Activated CD4-positive, alpha-beta T cell treated with anti-CD3 and anti-CD28 coated beads, Interleukin-2, amount 10 ng/mL, durations not matched to agents 24 days and 14 days (primary cell): ENCODE data around the gene TMPRSS3. TPM values are rescaled to one million over a fixed set of nuclear protein-coding genes. Genes with fewer than 3 reads are reported as not detected.

Experiments
- DNase-seq: peaks from one replicate; pipeline ENCODE4 v3.0.0; 2022
- H3K27ac Mint-ChIP-seq: one replicate; pipeline ENCODE4 v1.8.0; 2022; ENCODE audit warnings: mild to moderate bottlenecking, mixed read lengths
- H3K27me3 Mint-ChIP-seq: one replicate; pipeline ENCODE4 v1.8.0; 2022; ENCODE audit warnings: mixed read lengths
- H3K36me3 Mint-ChIP-seq: one replicate; pipeline ENCODE4 v1.8.0; 2022; ENCODE audit warnings: low read depth, mild to moderate bottlenecking, mixed read lengths
- H3K4me1 Mint-ChIP-seq: one replicate; pipeline ENCODE4 v1.8.0; 2021; ENCODE audit warnings: mixed read lengths
- H3K4me3 Mint-ChIP-seq: one replicate; pipeline ENCODE4 v1.8.0; 2022; ENCODE audit warnings: mild to moderate bottlenecking, moderate library complexity, mixed read lengths
- H3K9me3 Mint-ChIP-seq: one replicate; pipeline ENCODE4 v1.8.0; 2021; ENCODE audit warnings: mixed read lengths
- intact Hi-C: fragments of 100-400 bp; cut with micrococcal nuclease; formaldehyde crosslinking; loops from one replicate; pipeline ENCODE4 v1.15.1; 2023
- total RNA-seq: library from RNA; stranded (reverse); gene quantifications from 2 replicates; pipeline ENCODE4 v1.2.3, GENCODE V29; 2022

TMPRSS3 gene
- total RNA-seq, 1 donor from 2014 or later, result 58.7 TPM

DNA sequence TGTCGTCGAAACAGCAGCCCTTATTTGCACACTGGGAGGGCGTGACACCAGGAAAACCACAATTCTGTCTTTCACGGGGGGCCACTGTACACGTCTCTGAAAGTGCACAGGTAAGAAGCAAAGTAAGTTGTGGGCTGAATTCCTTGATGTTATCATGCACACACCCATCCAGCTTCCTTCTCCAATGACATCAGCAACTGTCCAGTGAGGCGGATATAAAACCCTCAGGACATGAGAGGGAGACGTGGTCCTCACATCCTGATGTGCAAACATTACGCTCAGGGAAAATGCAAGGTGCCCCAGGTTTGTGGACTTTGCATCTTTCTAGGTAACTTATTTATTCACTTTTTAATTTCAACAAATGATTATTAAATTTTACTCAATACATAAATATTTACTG, 32.5 kb downstream of the TMPRSS3 start:
- no peak overlapping the region for H3K4me3 Mint-ChIP-seq
- DNase-seq, result no peak
- H3K9me3 Mint-ChIP-seq, result no peaks in the 10 kb centered on the region
- H3K36me3 Mint-ChIP-seq, result no peaks in the 10 kb centered on the region
- intact Hi-C loops, result no loop called here
- no peak overlapping the region for H3K27ac Mint-ChIP-seq
- peaks cover 9% of the 10 kb centered on the region for H3K27me3 Mint-ChIP-seq
- H3K4me1 Mint-ChIP-seq, result peaks cover 3% of the 10 kb centered on the region

DNA sequence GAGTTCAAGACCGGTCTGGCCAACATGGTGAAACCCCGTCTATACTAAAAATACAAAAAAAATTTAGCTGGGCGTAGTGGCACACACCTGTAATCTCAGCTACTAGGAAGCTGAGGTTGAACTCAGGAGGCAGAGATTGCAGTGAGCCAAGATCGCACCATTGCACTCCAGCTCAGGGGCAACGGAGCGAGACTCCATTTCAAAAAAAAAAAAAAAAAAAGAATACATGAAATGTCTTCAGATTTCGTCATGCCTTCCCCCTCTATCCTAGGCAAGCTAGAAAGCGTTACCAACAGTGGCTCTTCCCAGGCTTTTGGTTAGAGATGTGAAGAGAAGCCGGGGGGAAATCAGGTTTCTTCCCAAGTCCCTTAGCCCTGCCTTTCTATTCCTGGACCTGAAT, 33.2 kb downstream of the TMPRSS3 start:
- Mint-ChIP-seq H3K36me3 (no peaks in the 10 kb centered on the region), H3K27me3 (peaks cover 9% of the 10 kb centered on the region), H3K4me3 (no peak overlapping the region), H3K27ac (no peak overlapping the region), H3K4me1 (no peaks in the 10 kb centered on the region), H3K9me3 (no peaks in the 10 kb centered on the region)
- intact Hi-C loops, result no loop called here
- no peak for DNase-seq

DNA sequence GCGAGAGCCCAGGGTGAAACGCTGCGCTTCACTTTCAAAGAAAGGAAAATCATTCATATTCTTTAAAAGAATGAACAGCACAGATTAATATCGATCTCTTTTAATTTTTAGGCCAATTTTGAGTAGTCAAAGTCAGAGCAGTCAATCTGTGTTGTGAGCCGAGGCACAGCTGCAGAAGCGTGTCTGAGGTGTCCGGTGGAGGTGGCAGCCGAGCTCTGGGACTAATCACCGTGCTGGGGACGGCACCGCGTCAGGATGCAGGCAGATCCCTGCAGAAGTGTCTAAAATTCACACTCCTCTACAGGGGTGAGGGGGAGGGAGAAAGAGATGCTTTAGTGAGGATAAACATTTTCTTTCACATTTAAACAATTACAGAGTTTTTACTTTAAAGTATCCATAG, 33.7 kb downstream of the TMPRSS3 start:
- H3K27me3 Mint-ChIP-seq, result peaks cover 9% of the 10 kb centered on the region
- H3K36me3 Mint-ChIP-seq, result no peaks in the 10 kb centered on the region
- intact Hi-C loops, result no loop called here
- H3K27ac Mint-ChIP-seq, result no peak overlapping the region
- H3K4me3 Mint-ChIP-seq, result no peak overlapping the region
- H3K9me3 Mint-ChIP-seq, result peaks cover under 1% of the 10 kb centered on the region
- no peaks in the 10 kb centered on the region for H3K4me1 Mint-ChIP-seq
- DNase-seq, result no peak

- Mint-ChIP-seq H3K27ac (no peak overlapping the region), H3K9me3 (peaks cover 8% of the 10 kb centered on the region), H3K4me1 (no peaks in the 10 kb centered on the region), H3K27me3 (peaks cover 9% of the 10 kb centered on the region), H3K36me3 (peaks cover 2% of the 10 kb centered on the region), H3K4me3 (no peak overlapping the region)
- intact Hi-C loops, result no loop called here
- DNase-seq, result no peak
Observed at GRCh38 chr21:42361286-42361685, 34.6 kb downstream of the TMPRSS3 start.

GRCh38 chr21:42360317-42360716, 35.5 kb downstream of the TMPRSS3 start:
- Mint-ChIP-seq H3K4me1 (no peaks in the 10 kb centered on the region), H3K36me3 (peaks cover 5% of the 10 kb centered on the region), H3K4me3 (no peak overlapping the region), H3K27ac (no peak overlapping the region), H3K27me3 (peaks cover 13% of the 10 kb centered on the region), H3K9me3 (peaks cover 8% of the 10 kb centered on the region)
- no peak for DNase-seq
- intact Hi-C loops, result loop anchor here (1.0 kb wide), 1 partner anchor 90 kb away; no protein-coding TSS in a partner anchor

- H3K36me3 Mint-ChIP-seq, result peaks cover 5% of the 10 kb centered on the region
- intact Hi-C loops, result no loop called here
- H3K4me1 Mint-ChIP-seq, result no peaks in the 10 kb centered on the region
- no peak for DNase-seq
- peaks cover 12% of the 10 kb centered on the region for H3K27me3 Mint-ChIP-seq
- H3K9me3 Mint-ChIP-seq, result peaks cover 18% of the 10 kb centered on the region
- no peak overlapping the region for H3K27ac Mint-ChIP-seq
- no peak overlapping the region for H3K4me3 Mint-ChIP-seq
Observed at GRCh38 chr21:42358937-42359336, 36.9 kb downstream of the TMPRSS3 start.

DNA sequence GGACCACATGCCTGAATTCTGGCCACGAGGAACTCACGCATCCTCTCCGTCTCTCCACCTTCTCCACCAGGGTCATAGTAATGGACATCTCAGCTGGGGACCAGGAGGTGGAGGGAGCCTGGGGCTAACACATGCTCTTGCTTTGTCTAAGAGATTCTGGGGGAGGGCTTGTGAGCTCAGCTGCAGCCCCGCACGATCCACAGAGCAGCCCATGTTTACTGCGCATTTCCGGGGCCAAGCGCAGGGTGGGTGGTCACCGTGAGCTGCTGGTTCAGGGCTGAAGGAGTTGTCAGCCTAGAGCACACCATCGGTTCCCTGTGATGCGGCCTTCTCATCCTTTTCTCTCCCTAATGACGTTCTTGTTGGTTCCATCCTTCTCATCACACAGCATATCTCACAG, 37.6 kb downstream of the TMPRSS3 start:
- DNase-seq, result no peak
- H3K4me1 Mint-ChIP-seq, result no peaks in the 10 kb centered on the region
- no peak overlapping the region for H3K27ac Mint-ChIP-seq
- intact Hi-C loops, result no loop called here
- H3K4me3 Mint-ChIP-seq, result no peak overlapping the region
- H3K36me3 Mint-ChIP-seq, result peaks cover 5% of the 10 kb centered on the region
- peaks cover 15% of the 10 kb centered on the region for H3K27me3 Mint-ChIP-seq
- peaks cover 23% of the 10 kb centered on the region for H3K9me3 Mint-ChIP-seq

GRCh38 chr21:42357307-42357706, 38.5 kb downstream of the TMPRSS3 start:
- no peak overlapping the region for H3K4me3 Mint-ChIP-seq
- H3K9me3 Mint-ChIP-seq, result peaks cover 24% of the 10 kb centered on the region
- H3K4me1 Mint-ChIP-seq, result no peaks in the 10 kb centered on the region
- H3K36me3 Mint-ChIP-seq, result peaks cover 5% of the 10 kb centered on the region
- H3K27me3 Mint-ChIP-seq, result peaks cover 16% of the 10 kb centered on the region
- H3K27ac Mint-ChIP-seq, result no peak overlapping the region
- intact Hi-C loops, result no loop called here
- no peak for DNase-seq

DNA sequence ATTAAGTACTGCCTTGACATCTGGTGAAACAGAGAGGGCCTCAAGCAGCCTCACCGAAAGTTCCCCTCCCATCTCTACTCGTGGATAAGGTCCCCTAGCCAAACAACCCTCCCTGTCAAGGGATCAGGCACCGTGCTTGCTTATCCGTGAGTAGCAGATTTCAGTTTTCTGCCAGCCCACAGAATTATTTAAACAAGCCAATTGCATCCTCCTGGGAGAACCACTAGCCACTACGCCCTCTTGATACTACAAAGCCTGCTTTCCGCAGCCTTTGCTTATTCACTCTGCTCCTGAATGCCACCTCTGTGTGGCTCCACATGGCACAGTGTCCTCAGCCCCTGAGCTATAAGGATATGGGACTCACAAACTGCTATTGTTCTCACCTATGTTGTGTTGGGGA, 39.2 kb downstream of the TMPRSS3 start:
- Mint-ChIP-seq H3K27me3 (peaks cover 12% of the 10 kb centered on the region), H3K4me3 (no peak overlapping the region), H3K27ac (no peak overlapping the region), H3K36me3 (peaks cover 5% of the 10 kb centered on the region), H3K9me3 (peaks cover 24% of the 10 kb centered on the region), H3K4me1 (no peaks in the 10 kb centered on the region)
- intact Hi-C loops, result no loop called here
- no peak for DNase-seq

GRCh38 chr21:42356046-42356445, 39.8 kb downstream of the TMPRSS3 start:
- no peak for DNase-seq
- peaks cover 12% of the 10 kb centered on the region for H3K27me3 Mint-ChIP-seq
- intact Hi-C loops, result no loop called here
- H3K9me3 Mint-ChIP-seq, result peaks cover 24% of the 10 kb centered on the region
- H3K4me1 Mint-ChIP-seq, result no peaks in the 10 kb centered on the region
- no peak overlapping the region for H3K4me3 Mint-ChIP-seq
- no peak overlapping the region for H3K27ac Mint-ChIP-seq
- peaks cover 5% of the 10 kb centered on the region for H3K36me3 Mint-ChIP-seq

- Mint-ChIP-seq H3K9me3 (peaks cover 24% of the 10 kb centered on the region), H3K27me3 (peaks cover 12% of the 10 kb centered on the region), H3K4me3 (no peak overlapping the region), H3K36me3 (peaks cover 5% of the 10 kb centered on the region), H3K27ac (no peak overlapping the region), H3K4me1 (no peaks in the 10 kb centered on the region)
- no peak for DNase-seq
- intact Hi-C loops, result no loop called here
Observed at GRCh38 chr21:42353623-42354022, 42.2 kb downstream of the TMPRSS3 start.

DNA sequence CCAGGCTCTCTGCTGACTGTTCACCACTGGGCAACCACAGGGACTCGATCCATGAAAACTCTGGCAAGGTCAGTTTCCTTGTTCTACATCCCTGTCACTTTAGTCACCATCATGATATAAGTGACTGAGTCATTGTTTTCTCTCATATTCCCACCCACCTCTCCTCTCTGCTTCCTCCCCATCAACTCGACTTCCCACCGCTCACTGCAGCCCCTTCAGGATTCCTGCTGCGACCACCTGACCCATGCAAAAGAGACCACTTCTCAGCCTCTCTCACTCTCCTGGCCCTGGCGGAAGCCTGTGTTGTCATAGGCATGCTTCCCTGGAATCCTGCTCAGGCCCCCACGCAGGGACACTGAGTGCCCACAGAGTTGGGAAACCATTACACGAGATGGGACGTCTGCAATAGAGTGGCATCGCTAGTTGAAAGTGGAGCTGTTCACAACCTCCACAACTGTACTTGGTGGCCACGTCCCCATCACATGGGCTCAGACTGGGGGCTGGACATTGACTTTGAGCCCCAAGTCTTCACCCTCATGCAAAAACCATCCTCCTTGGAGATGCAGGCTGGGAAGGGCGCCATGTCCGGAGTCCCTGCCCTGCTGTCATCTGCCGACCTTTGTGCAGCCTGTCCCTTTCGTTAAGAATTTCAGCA, 43.3 kb downstream of the TMPRSS3 start:
- Mint-ChIP-seq H3K27me3 (peaks cover 14% of the 10 kb centered on the region), H3K9me3 (peaks cover 24% of the 10 kb centered on the region), H3K4me3 (no peak overlapping the region), H3K27ac (no peak overlapping the region), H3K4me1 (no peaks in the 10 kb centered on the region), H3K36me3 (peaks cover 5% of the 10 kb centered on the region)
- intact Hi-C loops, result no loop called here
- DNase-seq, result no peak

DNA sequence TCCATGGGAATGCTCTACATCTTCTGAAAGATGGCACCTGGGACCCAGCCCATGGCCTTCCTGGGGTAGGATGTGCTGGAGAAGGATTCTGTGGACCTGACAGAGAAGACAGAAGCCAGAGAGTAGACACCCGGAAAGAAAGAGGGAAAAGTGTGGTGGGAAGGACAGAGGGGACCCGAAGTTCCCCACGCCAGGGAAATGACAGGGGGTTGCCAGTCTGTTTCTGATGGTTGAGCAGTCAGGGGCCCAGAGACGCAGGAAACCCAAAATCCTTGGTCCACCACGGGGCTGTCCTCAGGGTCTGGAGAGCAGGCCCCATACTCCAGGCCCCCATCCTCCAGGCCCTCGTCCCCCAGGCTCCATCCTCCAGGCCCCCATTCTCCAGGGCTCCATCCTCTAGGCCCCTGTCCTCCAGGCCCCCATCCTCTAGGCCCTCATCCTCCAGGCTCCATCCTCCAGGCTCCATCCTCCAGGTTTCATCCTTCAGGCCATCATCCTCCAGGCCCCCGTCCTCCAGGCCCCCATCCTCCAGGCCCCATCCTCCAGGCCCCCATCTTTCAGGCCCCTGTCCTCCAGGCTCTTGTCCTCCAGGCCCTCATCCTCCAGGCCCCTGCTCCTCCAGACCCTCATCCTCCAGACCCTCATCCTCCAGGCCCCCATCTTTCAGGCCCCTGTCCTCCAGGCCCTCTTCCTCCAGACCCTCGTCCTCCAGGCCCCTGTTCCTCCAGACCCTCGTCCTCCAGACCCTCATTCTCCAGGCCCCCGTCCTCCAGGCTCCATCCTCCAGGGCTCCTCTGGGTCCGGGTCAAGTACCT, 44.0 kb downstream of the TMPRSS3 start:
- H3K4me3 Mint-ChIP-seq, result no peak overlapping the region
- no peak overlapping the region for H3K27ac Mint-ChIP-seq
- H3K36me3 Mint-ChIP-seq, result peaks cover 5% of the 10 kb centered on the region
- intact Hi-C loops, result no loop called here
- H3K4me1 Mint-ChIP-seq, result no peaks in the 10 kb centered on the region
- H3K27me3 Mint-ChIP-seq, result peaks cover 14% of the 10 kb centered on the region
- no peak for DNase-seq
- H3K9me3 Mint-ChIP-seq, result peaks cover 19% of the 10 kb centered on the region

GRCh38 chr21:42350927-42351426, 44.9 kb downstream of the TMPRSS3 start, which contains the start of gene TFF2:
TSS of gene TFF2 (minus strand) at chr21:42350994. CDS start at chr21:42350957, 37 bp downstream.
- Mint-ChIP-seq H3K27me3 (peaks cover 14% of the 10 kb centered on the region), H3K4me1 (no peaks in the 10 kb centered on the region), H3K36me3 (peaks cover 3% of the 10 kb centered on the region), H3K4me3 (no peak within 1 kb of the TSS), H3K9me3 (peaks cover 15% of the 10 kb centered on the region), H3K27ac (no peak within 1 kb of the TSS)
- intact Hi-C loops, result no loop called here
- no peak for DNase-seq
